ENCODE measurements around the gene ZNF710. TPM values are rescaled to one million over a fixed set of nuclear protein-coding genes. Genes with fewer than 3 reads are reported as not detected.

ZNF710 gene
- total and polyA plus RNA-seq, 2 of the 8 experiments (the other 6 are each of a cell fraction or from before 2014, with no cell fraction given) = 10.5 to 24.0 TPM

- no peak for TF ChIP-seq POLR2A (IDR thresholded peaks at IDR 0.05; ENCODE audit: control extremely low read depth in 1 of 2, low read depth in 2 of 2, low read length in 2 of 2)
- no peak for TF ChIP-seq TEAD4 (IDR thresholded peaks at IDR 0.05; ENCODE audit: low read depth, low read length)
- TF ChIP-seq JUND (IDR thresholded peaks at IDR 0.05; ENCODE audit: low read length) = no peak
- TF ChIP-seq ZNF274 (IDR thresholded peaks at IDR 0.05; ENCODE audit: borderline replicate concordance, extremely low read depth, low read length) = no peak
- TF ChIP-seq NANOG (IDR thresholded peaks at IDR 0.05; ENCODE audit: insufficient read depth, low read depth, low read length, poor library complexity, severe bottlenecking) = no peak
- no peak for TF ChIP-seq TCF12 (IDR thresholded peaks at IDR 0.05; ENCODE audit: low read depth, low read length)
- no peak for TF ChIP-seq CHD2 (IDR thresholded peaks at IDR 0.05; ENCODE audit: low read length)
Measured at GRCh38 chr15:90030376-90030775, 29.3 kb downstream of the ZNF710 start (continued).

Data from H1 (cell line).